Activated CD8-positive, alpha-beta memory T cell treated with anti-CD3 and anti-CD28 coated beads, Interleukin-2, amount 50 U/mL, for 24 hours (primary cell): Measurements from ENCODE around the gene MCF2L2.
"Not testable (repeated sequence)": the region's sequence is repeated elsewhere in the genome, so short reads cannot be mapped to it uniquely, and the experiment has no call there.

ENCODE experiments used
- DNase-seq: peaks from one replicate; pipeline ENCODE4 v3.0.0-alpha.2; 2020; ENCODE audit errors: extremely low read depth

Gene MCF2L2

GRCh38 chr3:183203670-183204069, 224.7 kb downstream of the MCF2L2 start:
- no peak for DNase-seq

- no peak for DNase-seq
These were observed 226.3 kb downstream of the MCF2L2 start for GRCh38 chr3:183202004-183202722.

GRCh38 chr3:183198939-183199338, 229.5 kb downstream of the MCF2L2 start:
- DNase-seq = no peak

- no peak for DNase-seq
These were observed 230.7 kb downstream of the MCF2L2 start for GRCh38 chr3:183197734-183198133.

GRCh38 chr3:183195266-183195665, 233.2 kb downstream of the MCF2L2 start:
- no peak for DNase-seq

- no peak for DNase-seq
These were observed 234.4 kb downstream of the MCF2L2 start for GRCh38 chr3:183193762-183194689.

- no peak for DNase-seq
These were observed 235.6 kb downstream of the MCF2L2 start for GRCh38 chr3:183192650-183193300.

- DNase-seq = no peak
These were observed 238.8 kb downstream of the MCF2L2 start for GRCh38 chr3:183189641-183190040.

GRCh38 chr3:183188895-183189462, 239.4 kb downstream of the MCF2L2 start:
- no peak for DNase-seq

GRCh38 chr3:183185696-183186095, 242.7 kb downstream of the MCF2L2 start:
- DNase-seq = no peak

GRCh38 chr3:183182732-183183610, 245.4 kb downstream of the MCF2L2 start:
- no peak for DNase-seq

GRCh38 chr3:183182073-183182472, 246.3 kb downstream of the MCF2L2 start:
- no peak for DNase-seq

GRCh38 chr3:183181606-183182005, 246.8 kb downstream of the MCF2L2 start:
- no peak for DNase-seq

- DNase-seq = no peak
These were observed 247.6 kb downstream of the MCF2L2 start for GRCh38 chr3:183180784-183181295.

- no peak for DNase-seq
These were observed 248.2 kb downstream of the MCF2L2 start for GRCh38 chr3:183180110-183180783.

- DNase-seq = not testable (repeated sequence)
These were observed 248.9 kb downstream of the MCF2L2 start for GRCh38 chr3:183179550-183179908.

- DNase-seq = no peak
These were observed 249.4 kb downstream of the MCF2L2 start for GRCh38 chr3:183178833-183179549.

- no peak for DNase-seq
These were observed 249.9 kb downstream of the MCF2L2 start for GRCh38 chr3:183178512-183178832.

GRCh38 chr3:183172051-183172639, 256.3 kb downstream of the MCF2L2 start:
- no peak for DNase-seq
